B cell (primary cell): ENCODE data around the gene BNC2. TPM values are rescaled to one million over a fixed set of nuclear protein-coding genes. Genes with fewer than 3 reads are reported as not detected.

Experiments
- ATAC-seq: fragments of 200-7000 bp; cut with Tn5 transposase; one replicate; pipeline ENCODE4 v1.10.0; 2021; ENCODE audit warnings: low read depth, mild to moderate bottlenecking, moderate number of reproducible peaks, moderate library complexity
- CTCF ChIA-PET: fragments of 350-600 bp; sonication (Branson Sonifier 250); formaldehyde crosslinking; loops from one replicate; lab custom pipeline; 2021; ENCODE audit warnings: antibody characterized with exemption, inconsistent platforms; lab: Charles Lee
- POLR2A ChIA-PET: fragments of 350-600 bp; sonication (Branson Sonifier 250); formaldehyde crosslinking; loops from one replicate; lab custom pipeline; 2021; ENCODE audit warnings: antibody characterized with exemption; lab: Charles Lee
- DNase-seq: peaks from one replicate; pipeline ENCODE4 v3.0.0; 2013
- H2AFZ ChIP-seq: 2 replicates; pipeline ENCODE4 v1.6.1; 2012; ENCODE audit warnings: mild to moderate bottlenecking, low read depth, low read length; ENCODE audit not compliant: insufficient read depth, poor library complexity, severe bottlenecking
- H3K27ac ChIP-seq, 2 donors: 1 replicate in 1 of 2; 2 replicates in 1 of 2; pipeline ENCODE4 v1.5.1; 2012 to 2013; ENCODE audit warnings: low read length in 2 of 2, mild to moderate bottlenecking in 2 of 2, moderate library complexity in 1 of 2
- H3K27me3 ChIP-seq, 4 experiments: fragments of 200-600 bp in 1 of 4; sonication (generic) in 1 of 4; replicated peaks in 1 of 4; 1 replicate in 2 of 4; 2 replicates in 2 of 4; pipeline versions ENCODE4 v1.6.1 to v1.7.0; 2013 to 2016; ENCODE audit warnings: low read length in 3 of 4, mild to moderate bottlenecking in 2 of 4, mixed read lengths in 1 of 4, moderate library complexity in 1 of 4; ENCODE audit not compliant: insufficient read depth in 4 of 4, control insufficient read depth in 3 of 4; ENCODE audit errors: control extremely low read depth in 1 of 4
- H3K36me3 ChIP-seq, 2 experiments: replicated peaks in 1 of 2; 1 replicate in 1 of 2; 2 replicates in 1 of 2; pipeline versions ENCODE4 v1.6.1 to v1.7.1; 2013; ENCODE audit warnings: low read length in 1 of 2; ENCODE audit not compliant: insufficient read depth in 2 of 2, control insufficient read depth in 1 of 2; ENCODE audit errors: control extremely low read depth in 1 of 2, extremely low read depth in 1 of 2
- H3K4me1 ChIP-seq, 2 donors: fragments of 200-600 bp in 1 of 2; sonication (generic) in 1 of 2; 1 replicate in 1 of 2; 2 replicates in 1 of 2; pipeline versions ENCODE4 v1.5.1 to v1.6.1; 2013 to 2017; ENCODE audit warnings: low read length in 2 of 2; ENCODE audit not compliant: control insufficient read depth in 2 of 2, insufficient read depth in 2 of 2
- H3K4me2 ChIP-seq: replicated peaks from 2 replicates; pipeline ENCODE3; 2012; ENCODE audit warnings: mild to moderate bottlenecking, low read depth, low read length; ENCODE audit not compliant: poor library complexity, severe bottlenecking
- H3K4me3 ChIP-seq, 5 experiments: fragments of 200-600 bp in 1 of 5; sonication (generic) in 1 of 5; 1 replicate in 3 of 5; 2 replicates in 2 of 5; pipeline versions ENCODE4 v1.5.1 to v1.7.0; 2011 to 2016; ENCODE audit warnings: low read length in 4 of 5, mild to moderate bottlenecking in 4 of 5, low read depth in 2 of 5, control low read depth in 1 of 5, moderate library complexity in 1 of 5; ENCODE audit not compliant: insufficient read depth in 1 of 5; ENCODE audit errors: control extremely low read depth in 1 of 5, extremely low read depth in 1 of 5
- H3K79me2 ChIP-seq: fragments of 200-600 bp; sonication (generic); one replicate; pipeline ENCODE4 v1.6.0; 2016; ENCODE audit warnings: low read length; ENCODE audit not compliant: control insufficient read depth, insufficient read depth
- H3K9ac ChIP-seq: fragments of 200-600 bp; sonication (generic); 2 replicates; pipeline ENCODE4 v1.6.1; 2017; ENCODE audit warnings: mild to moderate bottlenecking, low read length, moderate library complexity
- H3K9me3 ChIP-seq, 3 donors: one replicate each; pipeline versions ENCODE4 v1.6.1 to v1.7.1; 2013; ENCODE audit warnings: low read length in 2 of 3; ENCODE audit not compliant: control insufficient read depth in 2 of 3, insufficient read depth in 1 of 3; ENCODE audit errors: control extremely low read depth in 1 of 3
- H4K20me1 ChIP-seq: 2 replicates; pipeline ENCODE4 v1.6.0; 2012; ENCODE audit warnings: mild to moderate bottlenecking, low read length; ENCODE audit not compliant: insufficient read depth, control insufficient read depth, poor library complexity, severe bottlenecking
- H3K27ac Mint-ChIP-seq: one replicate; pipeline ENCODE4 v1.8.0; 2021; ENCODE audit warnings: mixed read lengths
- H3K27me3 Mint-ChIP-seq: one replicate; pipeline ENCODE4 v1.8.0; 2021; ENCODE audit warnings: mixed read lengths
- H3K4me1 Mint-ChIP-seq: one replicate; pipeline ENCODE4 v1.8.0; 2021; ENCODE audit warnings: mixed read lengths
- H3K4me3 Mint-ChIP-seq: one replicate; pipeline ENCODE4 v1.8.0; 2021; ENCODE audit warnings: mixed read lengths
- H3K9me3 Mint-ChIP-seq: one replicate; pipeline ENCODE4 v1.8.0; 2022; ENCODE audit warnings: mixed read lengths; ENCODE audit not compliant: insufficient read depth
- CTCF ChIP-seq: fragments of 200-600 bp; IDR thresholded peaks from one replicate; pipeline ENCODE4 v1.8.0; 2022; ENCODE audit warnings: antibody characterized with exemption, mild to moderate bottlenecking
- EZH2 ChIP-seq: IDR thresholded peaks from 2 replicates; pipeline ENCODE4 v1.6.1; 2012; ENCODE audit warnings: borderline replicate concordance, low read depth, mild to moderate bottlenecking, moderate library complexity, low read length; ENCODE audit not compliant: insufficient read depth, poor library complexity, severe bottlenecking
- WGBS: methylation state at CpG from one replicate; pipeline ENCODE4 v1.1.5; 2013; ENCODE audit warnings: missing lambda C conversion rate; ENCODE audit not compliant: insufficient coverage; 5-methylcytosine and 5-hydroxymethylcytosine counted together
- intact Hi-C: fragments of 100-400 bp; cut with micrococcal nuclease; formaldehyde crosslinking; loops from one replicate; pipeline ENCODE4 v1.10.0; 2022
- polyA plus RNA-seq: library from polyadenylated mRNA; depleted of rRNA; stranded (reverse); fragments of >200 nt; gene quantifications from 2 replicates; pipeline ENCODE4 v1.2.3, GENCODE V29; 2012
- total RNA-seq, 2 donors: library from RNA; stranded (reverse); fragments of 120-200 nt in 1 of 2; gene quantifications; 1 replicate in 1 of 2; 2 replicates in 1 of 2; pipeline versions ENCODE4 v1.2.3 to v1.2.4, GENCODE V29; 2013 to 2022

BNC2 gene
- total and polyA plus RNA-seq, 2 donors (not counting 1 experiment from before 2014, with no cell fraction given): 0.01 TPM; not detected in 1

DNA sequence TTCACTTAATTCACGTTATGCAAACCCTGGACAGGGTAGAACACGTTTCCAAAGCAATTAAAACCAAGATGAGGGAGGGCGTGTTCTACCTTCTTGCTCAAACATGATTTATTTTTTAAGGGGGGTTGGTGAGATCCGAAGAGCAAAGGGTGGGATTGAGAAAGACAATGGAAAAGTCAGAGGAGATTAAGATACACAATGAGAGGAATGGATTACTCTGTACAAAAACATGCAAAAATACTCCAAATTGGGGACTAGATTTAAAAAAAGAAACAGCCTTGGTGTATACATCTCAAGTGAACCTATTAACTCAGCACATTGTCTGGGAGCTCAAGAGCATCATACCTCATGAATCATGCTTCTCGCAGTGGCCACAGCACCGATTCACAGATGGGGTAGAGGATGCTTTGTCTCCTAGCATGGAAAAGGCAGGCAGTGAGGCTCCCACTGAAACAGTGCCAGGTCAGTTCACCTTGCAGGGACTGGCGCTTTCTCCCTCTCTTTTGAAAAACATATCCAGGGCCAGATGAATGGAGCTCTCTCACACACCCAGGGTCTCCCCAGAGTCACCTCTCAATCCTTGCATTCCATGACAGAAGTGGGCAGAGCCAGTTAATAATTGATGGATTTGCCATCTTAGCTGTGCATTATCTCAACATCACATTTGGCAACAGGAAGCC lies 459.7 kb downstream of the BNC2 start:
- no peaks in the 10 kb centered on the region for H3K36me3 ChIP-seq
- no peaks in the 10 kb centered on the region for H3K79me2 ChIP-seq
- DNase-seq: no peak
- no peak overlapping the region for H3K4me2 ChIP-seq
- H3K4me1 ChIP-seq: no peaks in the 10 kb centered on the region
- Mint-ChIP-seq H3K4me3 (no peak overlapping the region), H3K9me3 (peaks cover 3% of the 10 kb centered on the region), H3K4me1 (no peaks in the 10 kb centered on the region), H3K27me3 (no peaks in the 10 kb centered on the region), H3K27ac (no peak overlapping the region)
- CTCF ChIA-PET: no interaction called here
- no peak overlapping the region for H3K4me3 ChIP-seq
- intact Hi-C loops: no loop called here
- no peak overlapping the region for H3K9ac ChIP-seq
- H3K27ac ChIP-seq: no peak overlapping the region
- POLR2A ChIA-PET: no interaction called here
- no peak for TF ChIP-seq CTCF
- TF ChIP-seq EZH2: no peak
- no peaks in the 10 kb centered on the region for H3K9me3 ChIP-seq
- no peaks in the 10 kb centered on the region for H4K20me1 ChIP-seq
- ATAC-seq: no peak
- H3K27me3 ChIP-seq: no peaks in the 10 kb centered on the region
- 83% methylated on average over 2 of the region's 7 CpGs for WGBS
- H2AFZ ChIP-seq: no peak overlapping the region

DNA sequence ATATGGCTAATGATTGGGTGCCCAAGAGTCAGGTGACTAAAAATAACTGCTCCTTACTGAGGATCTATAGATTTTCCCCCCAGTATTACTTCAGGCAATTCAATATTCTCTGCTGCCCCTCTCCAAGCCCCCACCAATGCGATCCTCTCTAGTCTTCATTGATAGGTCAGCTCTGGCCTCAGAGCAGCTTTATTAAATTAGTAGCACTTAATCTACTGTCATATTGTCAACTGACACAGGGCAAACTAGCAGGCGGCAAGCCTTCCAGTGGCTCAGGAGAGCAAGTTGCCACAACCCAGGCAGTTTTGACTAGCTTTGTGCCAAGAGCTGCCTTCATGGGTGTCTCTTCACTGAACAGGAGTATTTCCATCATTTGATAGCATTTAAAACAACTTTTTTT lies 462.9 kb downstream of the BNC2 start:
- H3K9me3 ChIP-seq: no peaks in the 10 kb centered on the region
- Mint-ChIP-seq H3K9me3 (no peaks in the 10 kb centered on the region), H3K27me3 (no peaks in the 10 kb centered on the region), H3K27ac (no peak overlapping the region), H3K4me3 (no peak overlapping the region), H3K4me1 (no peaks in the 10 kb centered on the region)
- no peak for ATAC-seq
- DNase-seq: no peak
- TF ChIP-seq EZH2 (no peak), CTCF (no peak)
- no peaks in the 10 kb centered on the region for H3K79me2 ChIP-seq
- H2AFZ ChIP-seq: no peak overlapping the region
- no peaks in the 10 kb centered on the region for H4K20me1 ChIP-seq
- 90% methylated on average over 2 of the region's 2 CpGs for WGBS
- no peak overlapping the region for H3K4me3 ChIP-seq
- H3K4me2 ChIP-seq: no peak overlapping the region
- intact Hi-C loops: no loop called here
- H3K27ac ChIP-seq: no peak overlapping the region
- no peak overlapping the region for H3K9ac ChIP-seq
- CTCF ChIA-PET: no interaction called here
- no peaks in the 10 kb centered on the region for H3K27me3 ChIP-seq
- H3K36me3 ChIP-seq: no peaks in the 10 kb centered on the region
- H3K4me1 ChIP-seq: no peaks in the 10 kb centered on the region
- POLR2A ChIA-PET: no interaction called here
